ENCODE data around the gene SRD5A1.

DNA sequence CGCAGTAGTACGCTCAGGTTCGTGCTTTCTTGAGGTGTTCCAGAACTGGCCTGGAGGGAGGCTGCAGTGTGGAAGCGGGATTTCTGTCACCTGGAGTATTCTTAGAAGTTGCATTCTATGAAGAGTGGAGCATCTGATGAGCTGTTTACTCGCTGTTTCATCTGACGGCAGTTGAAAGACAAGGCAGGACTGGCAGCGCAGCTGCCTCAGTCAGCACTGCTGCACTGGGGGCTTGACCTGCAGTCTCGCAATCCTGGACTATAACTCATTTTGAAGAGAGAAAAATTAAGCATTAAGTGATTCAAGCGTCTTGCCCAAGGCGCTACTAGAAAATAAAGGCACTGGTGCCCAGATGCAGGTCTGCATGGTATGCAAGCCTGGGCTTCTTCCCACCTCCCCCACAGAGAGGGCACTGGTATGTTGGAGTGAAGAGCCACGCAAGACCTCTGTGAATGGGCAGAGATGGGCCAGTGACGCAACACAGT, 90.6 kb downstream of the SRD5A1 start:
- TF ChIP-seq EZH2 (IDR thresholded peaks at IDR 0.05; ENCODE audit: insufficient read depth, poor library complexity, severe bottlenecking) (no peak), EZH2phosphoT487 (IDR thresholded peaks at IDR 0.05; ENCODE audit: insufficient read depth, low read depth) (no peak)
